SU-DHL-6 (cell line): Measurements from ENCODE around the gene ASB16.

Source experiments
- H2AFZ ChIP-seq: fragments of 200-600 bp; sonication (generic); 2 replicates; pipeline ENCODE4 v1.6.1; 2014; ENCODE audit warnings: low read depth, mild to moderate bottlenecking, moderate library complexity, mixed read lengths, antibody characterized with exemption, low read length; ENCODE audit not compliant: severe bottlenecking
- H3F3A ChIP-seq: fragments of 200-600 bp; shearing (Covaris generic); 2 replicates; pipeline ENCODE4 v1.6.0; 2016; ENCODE audit warnings: antibody characterized with exemption, mild to moderate bottlenecking; ENCODE audit not compliant: insufficient read depth
- H3K27ac ChIP-seq: fragments of 200-600 bp; sonication (generic); 2 replicates; pipeline ENCODE4 v1.5.1; 2016; ENCODE audit warnings: low read depth, mild to moderate bottlenecking, low read length, moderate library complexity, mixed read lengths
- H3K27me3 ChIP-seq: fragments of 200-600 bp; sonication (generic), shearing (Covaris generic); 2 replicates; pipeline ENCODE4 v1.6.0; 2014; ENCODE audit warnings: mild to moderate bottlenecking, low read length
- H3K36me3 ChIP-seq: fragments of 200-600 bp; sonication (generic); 2 replicates; pipeline ENCODE4 v1.6.1; 2014; ENCODE audit warnings: mild to moderate bottlenecking, low read length, mixed read lengths
- H3K4me2 ChIP-seq: fragments of 300-600, 200-600 bp; shearing (Covaris generic), sonication (generic); 2 replicates; pipeline ENCODE4 v1.6.0; 2014; ENCODE audit warnings: low read length, low read depth, mild to moderate bottlenecking; ENCODE audit not compliant: poor library complexity, severe bottlenecking
- H3K4me3 ChIP-seq: fragments of 200-600 bp; sonication (generic); 2 replicates; pipeline ENCODE4 v1.5.1; 2014; ENCODE audit warnings: antibody characterized with exemption, low read length, mild to moderate bottlenecking, mixed read lengths; ENCODE audit not compliant: insufficient read depth, poor library complexity, severe bottlenecking
- H3K79me2 ChIP-seq: fragments of 200-600 bp; sonication (generic); 2 replicates; pipeline ENCODE4 v1.6.1; 2014; ENCODE audit warnings: mild to moderate bottlenecking, low read length, moderate library complexity; ENCODE audit not compliant: insufficient read depth
- H3K9ac ChIP-seq: fragments of 200-600 bp; sonication (generic); 2 replicates; pipeline ENCODE4 v1.7.0; 2014; ENCODE audit warnings: mild to moderate bottlenecking, low read length
- H3K9me2 ChIP-seq: fragments of 200-600 bp; sonication (generic); replicated peaks from 2 replicates; pipeline ENCODE4 v1.6.1; 2014; ENCODE audit warnings: low read length; ENCODE audit not compliant: insufficient read depth
- H3K9me3 ChIP-seq: fragments of 200-600 bp; sonication (generic); 2 replicates; pipeline ENCODE4 v1.6.1; 2014; ENCODE audit warnings: low read length, mixed read lengths; ENCODE audit not compliant: insufficient read depth
- H4K20me1 ChIP-seq: fragments of 200-600 bp; sonication (generic); 2 replicates; pipeline ENCODE4 v1.6.1; 2014; ENCODE audit warnings: low read depth, mild to moderate bottlenecking, antibody characterized with exemption, low read length, moderate library complexity, mixed read lengths
- CTCF ChIP-seq: fragments of 200-600 bp; sonication (generic); IDR thresholded peaks from one replicate; pipeline ENCODE4 v1.5.1; 2017; ENCODE audit warnings: antibody characterized with exemption, mild to moderate bottlenecking, low read length, moderate library complexity; ENCODE audit not compliant: insufficient read depth, poor library complexity, severe bottlenecking
- EZH2phosphoT487 ChIP-seq: fragments of 200-600 bp; sonication (generic), shearing (Covaris generic); conservative IDR thresholded peaks from 2 replicates; pipeline ENCODE4 v1.6.1; 2018; ENCODE audit warnings: mild to moderate bottlenecking, antibody characterized with exemption, low read length, moderate library complexity, mixed read lengths

ASB16 gene

GRCh38 chr17:44149750-44150329 lies 20.7 kb upstream of the ASB16 start:
- Histone ChIP-seq H3K27ac (no peak overlapping the region), H3K4me2 (no peak overlapping the region), H2AFZ (no peak overlapping the region), H3K9me3 (no peaks in the 10 kb centered on the region), H3K9ac (no peak overlapping the region), H3F3A (no peaks in the 10 kb centered on the region), H3K27me3 (no peaks in the 10 kb centered on the region), H3K9me2 (no peaks in the 10 kb centered on the region), H3K79me2 (peaks cover 10% of the 10 kb centered on the region; the same call in 1 of the 2 replicates), H4K20me1 (no peaks in the 10 kb centered on the region), H3K36me3 (no peaks in the 10 kb centered on the region), H3K4me3 (no peak overlapping the region)
- TF ChIP-seq CTCF = no peak
- TF ChIP-seq EZH2phosphoT487 = no peak

GRCh38 chr17:44152875-44153274 lies 17.6 kb upstream of the ASB16 start:
- no peak overlapping the region for H3K9ac ChIP-seq
- H3K4me2 ChIP-seq = no peak overlapping the region
- H3K27ac ChIP-seq = no peak overlapping the region
- H3K4me3 ChIP-seq = no peak overlapping the region
- no peaks in the 10 kb centered on the region for H3K36me3 ChIP-seq
- peaks cover 10% of the 10 kb centered on the region; the same call in 1 of the 2 replicates for H3K79me2 ChIP-seq
- no peaks in the 10 kb centered on the region for H3K9me2 ChIP-seq
- no peaks in the 10 kb centered on the region for H3F3A ChIP-seq
- no peaks in the 10 kb centered on the region for H3K9me3 ChIP-seq
- H2AFZ ChIP-seq = no peak overlapping the region
- H4K20me1 ChIP-seq = no peaks in the 10 kb centered on the region
- TF ChIP-seq CTCF = no peak
- TF ChIP-seq EZH2phosphoT487 = no peak
- no peaks in the 10 kb centered on the region for H3K27me3 ChIP-seq

- Histone ChIP-seq H3K9me3 (no peaks in the 10 kb centered on the region), H3K9me2 (no peaks in the 10 kb centered on the region), H3K4me2 (no peak overlapping the region), H3K9ac (no peak overlapping the region), H2AFZ (no peak overlapping the region), H3K4me3 (no peak overlapping the region), H3K36me3 (no peaks in the 10 kb centered on the region), H3F3A (no peaks in the 10 kb centered on the region), H4K20me1 (no peaks in the 10 kb centered on the region), H3K27me3 (no peaks in the 10 kb centered on the region), H3K27ac (no peak overlapping the region), H3K79me2 (0 out of 2 replicates have a peak, but pooled peaks cover 10% of the 10 kb centered on the region)
- TF ChIP-seq EZH2phosphoT487 (no peak), CTCF (no peak)
Measured at GRCh38 chr17:44155488-44155887, 15.0 kb upstream of the ASB16 start.
